Activated CD4-positive, alpha-beta T cell treated with anti-CD3 and anti-CD28 coated beads for 36 hours (primary cell): ENCODE data around the gene TCFL5. TPM values are rescaled to one million over a fixed set of nuclear protein-coding genes. Genes with fewer than 3 reads are reported as not detected.
"Not testable (repeated sequence)": the region's sequence is repeated elsewhere in the genome, so short reads cannot be mapped to it uniquely, and the experiment has no call there.

Experiments used
- ATAC-seq: fragments of 200-7000 bp; cut with Tn5 transposase; one replicate; pipeline ENCODE4 v1.10.0; 2021; ENCODE audit warnings: mild to moderate bottlenecking, moderate library complexity
- CTCF ChIA-PET: fragments of 350-600 bp; sonication (Branson Sonifier 250); formaldehyde crosslinking; loops from one replicate; lab custom pipeline; 2021; ENCODE audit warnings: antibody characterized with exemption; lab: Charles Lee
- POLR2A ChIA-PET: fragments of 350-600 bp; sonication (Branson Sonifier 250); formaldehyde crosslinking; loops from one replicate; lab custom pipeline; 2021; ENCODE audit warnings: antibody characterized with exemption, inconsistent platforms; lab: Charles Lee
- DNase-seq: peaks from one replicate; pipeline ENCODE4 v3.0.0-alpha.2; 2020
- H3K27ac Mint-ChIP-seq: one replicate; pipeline ENCODE4 v1.8.0; 2021; ENCODE audit warnings: mixed read lengths
- H3K27me3 Mint-ChIP-seq: one replicate; pipeline ENCODE4 v1.8.0; 2021; ENCODE audit warnings: mixed read lengths
- H3K36me3 Mint-ChIP-seq: one replicate; pipeline ENCODE4 v1.8.0; 2021; ENCODE audit warnings: low read depth, mixed read lengths
- H3K4me1 Mint-ChIP-seq: one replicate; pipeline ENCODE4 v1.8.0; 2021; ENCODE audit warnings: mixed read lengths
- H3K4me3 Mint-ChIP-seq: one replicate; pipeline ENCODE4 v1.8.0; 2021; ENCODE audit warnings: mild to moderate bottlenecking, moderate library complexity, mixed read lengths
- H3K9me3 Mint-ChIP-seq: one replicate; pipeline ENCODE4 v1.8.0; 2021; ENCODE audit warnings: low read depth, mixed read lengths
- intact Hi-C, 2 experiments: fragments of 100-400 bp; cut with DNase I in 1 of 2; cut with micrococcal nuclease in 1 of 2; formaldehyde crosslinking; loops; one replicate each; pipeline versions ENCODE4 v1.14.2 to v1.15.1; 2022 to 2024; cut with DNase I, micrococcal nuclease
- total RNA-seq, 2 experiments: library from RNA; stranded (reverse); gene quantifications; one replicate each; pipeline ENCODE4 v1.2.3, GENCODE V29; 2021

The TCFL5 gene
- total RNA-seq, 2 experiments from 2014 or later = 5.2 to 6.6 TPM

- CTCF ChIA-PET = no interaction called here
- Mint-ChIP-seq H3K36me3 (peaks cover 26% of the 10 kb centered on the region), H3K27me3 (no peaks in the 10 kb centered on the region), H3K9me3 (no peaks in the 10 kb centered on the region), H3K4me3 (no peak overlapping the region), H3K4me1 (peaks cover 8% of the 10 kb centered on the region), H3K27ac (no peak overlapping the region)
- intact Hi-C loops = no loop called here
- no peak for ATAC-seq
- no peak for DNase-seq
- POLR2A ChIA-PET = no interaction called here
Observed at GRCh38 chr20:62852841-62853240, 8.8 kb downstream of the TCFL5 start.

GRCh38 chr20:62852196-62852595, 9.4 kb downstream of the TCFL5 start:
- POLR2A ChIA-PET = no interaction called here
- no peak overlapping the region for H3K4me3 Mint-ChIP-seq
- no peak overlapping the region for H3K27ac Mint-ChIP-seq
- CTCF ChIA-PET = no interaction called here
- DNase-seq (no peak), ATAC-seq (no peak)
- no peaks in the 10 kb centered on the region for H3K9me3 Mint-ChIP-seq
- intact Hi-C loops = no loop called here
- peaks cover 4% of the 10 kb centered on the region for H3K4me1 Mint-ChIP-seq
- peaks cover 24% of the 10 kb centered on the region for H3K36me3 Mint-ChIP-seq
- H3K27me3 Mint-ChIP-seq = no peaks in the 10 kb centered on the region

GRCh38 chr20:62850333-62850974, 11.2 kb downstream of the TCFL5 start:
- no peak overlapping the region for H3K27ac Mint-ChIP-seq

GRCh38 chr20:62849431-62849830, 12.2 kb downstream of the TCFL5 start:
- ChIA-PET POLR2A (no interaction called here), CTCF (no interaction called here)
- intact Hi-C loops = no loop called here
- H3K27ac Mint-ChIP-seq = no peak overlapping the region
- peaks cover 14% of the 10 kb centered on the region for H3K36me3 Mint-ChIP-seq
- H3K9me3 Mint-ChIP-seq = no peaks in the 10 kb centered on the region
- DNase-seq (no peak), ATAC-seq (no peak)
- no peaks in the 10 kb centered on the region for H3K27me3 Mint-ChIP-seq
- no peak overlapping the region for H3K4me3 Mint-ChIP-seq
- no peaks in the 10 kb centered on the region for H3K4me1 Mint-ChIP-seq

More at GRCh38 chr20:62850333-62850974, 11.2 kb downstream of the TCFL5 start:
- Mint-ChIP-seq H3K4me3 (no peak overlapping the region), H3K36me3 (peaks cover 20% of the 10 kb centered on the region), H3K27me3 (no peaks in the 10 kb centered on the region), H3K4me1 (no peaks in the 10 kb centered on the region), H3K9me3 (no peaks in the 10 kb centered on the region)
- POLR2A ChIA-PET = no interaction called here
- intact Hi-C loops = no loop called here
- DNase-seq = no peak
- CTCF ChIA-PET = no interaction called here
- ATAC-seq = no peak

- H3K4me1 Mint-ChIP-seq, POLR2A ChIA-PET, H3K27me3 Mint-ChIP-seq, intact Hi-C loops, H3K9me3 Mint-ChIP-seq, H3K27ac Mint-ChIP-seq, ATAC-seq, DNase-seq, CTCF ChIA-PET, H3K4me3 Mint-ChIP-seq: not testable (repeated sequence)
- peaks cover 13% of the 10 kb centered on the region for H3K36me3 Mint-ChIP-seq
Observed at GRCh38 chr20:62848917-62849316, 12.7 kb downstream of the TCFL5 start.

- peaks cover 4% of the 10 kb centered on the region for H3K36me3 Mint-ChIP-seq
- no peak overlapping the region for H3K4me3 Mint-ChIP-seq
- H3K9me3 Mint-ChIP-seq = no peaks in the 10 kb centered on the region
- H3K4me1 Mint-ChIP-seq = no peaks in the 10 kb centered on the region
- DNase-seq = no peak
- ATAC-seq = no peak
- POLR2A ChIA-PET = no interaction called here
- no peak overlapping the region for H3K27ac Mint-ChIP-seq
- CTCF ChIA-PET = no interaction called here
- intact Hi-C loops = no loop called here
- H3K27me3 Mint-ChIP-seq = no peaks in the 10 kb centered on the region
Observed at GRCh38 chr20:62846166-62846890, 15.3 kb downstream of the TCFL5 start.

GRCh38 chr20:62845416-62846160, 16.0 kb downstream of the TCFL5 start:
- no peak for DNase-seq
- intact Hi-C loops = no loop called here
- Mint-ChIP-seq H3K4me1 (no peaks in the 10 kb centered on the region), H3K4me3 (no peak overlapping the region), H3K9me3 (no peaks in the 10 kb centered on the region), H3K36me3 (peaks cover 4% of the 10 kb centered on the region), H3K27me3 (no peaks in the 10 kb centered on the region), H3K27ac (no peak overlapping the region)
- CTCF ChIA-PET = interaction anchor here (0.6 kb wide), 1 partner anchor 96 kb away, joined by 4 read pairs; no protein-coding TSS in a partner anchor
- no peak for ATAC-seq
- POLR2A ChIA-PET = no interaction called here

GRCh38 chr20:62844182-62844581, 17.4 kb downstream of the TCFL5 start:
- Mint-ChIP-seq H3K4me1 (no peaks in the 10 kb centered on the region), H3K4me3 (no peak overlapping the region), H3K9me3 (no peaks in the 10 kb centered on the region), H3K36me3 (peaks cover 3% of the 10 kb centered on the region), H3K27ac (no peak overlapping the region), H3K27me3 (no peaks in the 10 kb centered on the region)
- CTCF ChIA-PET = no interaction called here
- DNase-seq = no peak
- POLR2A ChIA-PET = no interaction called here
- no peak for ATAC-seq
- intact Hi-C loops = no loop called here

- Mint-ChIP-seq H3K27me3 (no peaks in the 10 kb centered on the region), H3K4me1 (no peaks in the 10 kb centered on the region), H3K9me3 (no peaks in the 10 kb centered on the region), H3K4me3 (no peak overlapping the region), H3K36me3 (peaks cover 3% of the 10 kb centered on the region), H3K27ac (no peak overlapping the region)
- no peak for DNase-seq
- no peak for ATAC-seq
- POLR2A ChIA-PET = no interaction called here
- intact Hi-C loops = no loop called here
- CTCF ChIA-PET = no interaction called here
Observed at GRCh38 chr20:62843656-62844055, 18.0 kb downstream of the TCFL5 start.

GRCh38 chr20:62841705-62842212, 19.9 kb downstream of the TCFL5 start:
- Mint-ChIP-seq H3K9me3 (no peaks in the 10 kb centered on the region), H3K4me1 (no peaks in the 10 kb centered on the region), H3K36me3 (no peaks in the 10 kb centered on the region), H3K27me3 (no peaks in the 10 kb centered on the region), H3K4me3 (no peak overlapping the region), H3K27ac (no peak overlapping the region)
- ChIA-PET CTCF (interaction anchor here (0.6 kb wide), 1 partner anchor 562 kb away, joined by 3 read pairs; no protein-coding TSS in a partner anchor), POLR2A (no interaction called here)
- no peak for DNase-seq
- ATAC-seq = no peak
- intact Hi-C loops = no loop called here

GRCh38 chr20:62840244-62841197, 21.1 kb downstream of the TCFL5 start:
- no peak for DNase-seq
- ChIA-PET CTCF (interaction anchor here (0.6 to 0.8 kb wide), 2 partner anchors 8 to 51 kb away, joined by 3 read pairs; no protein-coding TSS in a partner anchor), POLR2A (no interaction called here)
- no peak for ATAC-seq
- intact Hi-C loops = no loop called here
- no peak overlapping the region for H3K4me3 Mint-ChIP-seq
- no peaks in the 10 kb centered on the region for H3K9me3 Mint-ChIP-seq
- no peaks in the 10 kb centered on the region for H3K4me1 Mint-ChIP-seq
- H3K27ac Mint-ChIP-seq = no peak overlapping the region
- no peaks in the 10 kb centered on the region for H3K36me3 Mint-ChIP-seq
- H3K27me3 Mint-ChIP-seq = no peaks in the 10 kb centered on the region
